AG04449 (cell line): ENCODE results near the gene USP40.
"Not testable (repeated sequence)": the region's sequence is repeated elsewhere in the genome, so short reads cannot be mapped to it uniquely, and the experiment has no call there.

ENCODE experiments used
- CTCF ChIA-PET: fragments of 350-600 bp; formaldehyde crosslinking; extraction: SDS; loops from one replicate; lab custom pipeline; 2021; ENCODE audit warnings: antibody characterized with exemption; lab: Yijun Ruan, JAX
- POLR2A ChIA-PET: fragments of 400-600, 350-600 bp; formaldehyde crosslinking; extraction: SDS; loops from one replicate; lab custom pipeline; 2020; ENCODE audit warnings: antibody characterized with exemption, inconsistent platforms; lab: Yijun Ruan, JAX
- DNase-seq: peaks from one replicate; pipeline ENCODE4 v3.0.0-alpha.2; 2010; ENCODE audit warnings: low read depth, low spot score
- H3K4me3 ChIP-seq: 2 replicates; pipeline ENCODE4 v1.5.1; 2011; ENCODE audit warnings: low read depth, mild to moderate bottlenecking, control low read depth, low read length
- CTCF ChIP-seq: IDR thresholded peaks from one replicate; pipeline ENCODE4 v1.5.1; 2011; ENCODE audit warnings: mild to moderate bottlenecking, moderate library complexity, low read length, control low read depth, inconsistent platforms; ENCODE audit not compliant: insufficient read depth; ENCODE audit errors: missing control alignments

USP40 gene

GRCh38 chr2:233584210-233584609, 17.6 kb upstream of the USP40 start:
- POLR2A ChIA-PET, result no interaction called here
- H3K4me3 ChIP-seq, result no peak overlapping the region
- DNase-seq, result no peak
- no peak for TF ChIP-seq CTCF
- CTCF ChIA-PET, result interaction anchor here (1.0 kb wide), 1 partner anchor 18 kb away, joined by 3 read pairs; no protein-coding TSS in a partner anchor

- CTCF ChIA-PET, H3K4me3 ChIP-seq, DNase-seq, POLR2A ChIA-PET: not testable (repeated sequence)
These were observed 16.8 kb upstream of the USP40 start for GRCh38 chr2:233583217-233583965.

- H3K4me3 ChIP-seq, POLR2A ChIA-PET, CTCF ChIA-PET, DNase-seq: not testable (repeated sequence)
These were observed 10.8 kb upstream of the USP40 start for GRCh38 chr2:233577341-233577740.

GRCh38 chr2:233572468-233572867, 5.9 kb upstream of the USP40 start:
- DNase-seq, result no peak
- CTCF ChIA-PET, result no interaction called here
- POLR2A ChIA-PET, result no interaction called here
- H3K4me3 ChIP-seq, result no peak overlapping the region
- no peak for TF ChIP-seq CTCF

GRCh38 chr2:233571462-233571861, 4.9 kb upstream of the USP40 start:
- TF ChIP-seq CTCF, result no peak
- no peak overlapping the region for H3K4me3 ChIP-seq
- ChIA-PET POLR2A (no interaction called here), CTCF (no interaction called here)
- DNase-seq, result no peak

- DNase-seq, result no peak
- TF ChIP-seq CTCF, result no peak
- POLR2A ChIA-PET, result no interaction called here
- no peak overlapping the region for H3K4me3 ChIP-seq
- CTCF ChIA-PET, result no interaction called here
These were observed 4.4 kb upstream of the USP40 start for GRCh38 chr2:233571001-233571400.

GRCh38 chr2:233565685-233566140, 869 bp downstream of the USP40 start:
- H3K4me3 ChIP-seq, result peak overlapping the region; percentile 97
- no peak for TF ChIP-seq CTCF
- no peak for DNase-seq
- ChIA-PET CTCF (interaction anchor here (0.6 kb wide), 1 partner anchor 82 kb away, joined by 3 read pairs; no protein-coding TSS in a partner anchor), POLR2A (no interaction called here)
